ENCODE results near the gene DPP10.
"Not testable (repeated sequence)": the region's sequence is repeated elsewhere in the genome, so short reads cannot be mapped to it uniquely, and the experiment has no call there.

DPP10 gene

GRCh38 chr2:114507744-114508143 lies 65.3 kb downstream of the DPP10 start:
- DNase-seq (ENCODE audit: low read depth in 2 of 2, low spot score in 1 of 2): no peak

DNA sequence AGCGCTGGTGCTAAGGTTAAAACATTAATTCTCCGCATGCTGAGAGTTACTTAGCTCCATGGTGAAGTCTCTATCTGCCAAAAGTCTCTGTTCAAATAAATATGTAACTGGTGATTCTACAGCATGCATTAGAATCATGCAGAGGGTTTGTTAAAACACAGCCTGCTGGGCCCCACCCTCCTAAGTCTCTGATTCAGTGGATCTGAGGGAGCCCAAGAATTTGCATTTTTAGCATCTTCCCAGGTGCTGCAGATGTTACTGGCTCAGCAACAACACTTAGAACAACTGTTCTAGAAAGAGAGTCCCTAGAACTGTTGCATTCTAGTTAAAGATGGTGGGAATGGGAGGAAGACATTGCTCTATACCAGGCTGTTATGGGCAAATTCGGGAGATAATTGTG lies 73.4 kb downstream of the DPP10 start:
- no peak for DNase-seq (ENCODE audit: low read depth in 2 of 2, low spot score in 1 of 2)

DNA sequence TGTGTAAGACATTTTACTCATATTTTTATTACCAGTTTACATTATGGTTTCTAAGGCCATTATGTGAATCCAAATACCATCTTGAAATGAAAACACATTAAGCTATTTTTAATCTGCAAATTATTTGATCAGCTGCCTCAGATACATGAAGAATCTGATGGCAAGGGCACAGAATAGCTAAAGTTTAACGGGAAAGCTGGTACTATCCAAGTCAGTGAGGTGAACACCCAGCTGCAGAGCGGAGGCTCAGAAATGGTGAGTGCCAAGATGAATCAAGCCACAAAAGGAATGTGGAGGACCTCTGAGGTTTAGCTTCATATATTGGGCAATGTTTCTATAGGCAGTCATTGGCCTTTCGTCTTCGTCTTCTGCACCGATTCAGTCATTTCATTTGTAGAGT lies 75.1 kb downstream of the DPP10 start:
- no peak for DNase-seq (ENCODE audit: low read depth in 2 of 2, low spot score in 1 of 2)

DNA sequence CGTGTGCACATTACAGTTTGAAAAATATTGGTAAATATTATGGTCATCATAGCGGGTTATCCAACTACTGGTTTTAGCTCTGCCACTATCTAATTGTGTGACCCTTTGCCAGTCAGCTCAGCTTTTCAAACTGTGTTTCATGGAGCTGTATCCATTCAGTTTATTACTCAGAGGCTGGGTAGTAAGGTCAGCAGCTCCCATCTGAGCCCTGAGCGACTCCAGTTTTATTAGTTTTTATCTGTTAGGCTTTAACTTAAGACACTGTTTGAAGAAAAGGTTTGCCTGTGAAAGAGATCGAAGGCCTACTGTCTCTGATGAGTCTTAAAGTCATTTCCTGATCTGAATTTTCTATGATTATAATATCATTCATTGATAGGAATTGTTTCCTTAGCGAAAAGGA lies 76.3 kb downstream of the DPP10 start:
- DNase-seq (ENCODE audit: low read depth in 2 of 2, low spot score in 1 of 2): no peak

- DNase-seq (ENCODE audit: low read depth in 2 of 2, low spot score in 1 of 2): not testable (repeated sequence)
These were observed 80.2 kb downstream of the DPP10 start for GRCh38 chr2:114522612-114523011.

- no peak for DNase-seq (ENCODE audit: low read depth in 2 of 2, low spot score in 1 of 2)
These were observed 83.5 kb downstream of the DPP10 start for GRCh38 chr2:114525955-114526354.

DNA sequence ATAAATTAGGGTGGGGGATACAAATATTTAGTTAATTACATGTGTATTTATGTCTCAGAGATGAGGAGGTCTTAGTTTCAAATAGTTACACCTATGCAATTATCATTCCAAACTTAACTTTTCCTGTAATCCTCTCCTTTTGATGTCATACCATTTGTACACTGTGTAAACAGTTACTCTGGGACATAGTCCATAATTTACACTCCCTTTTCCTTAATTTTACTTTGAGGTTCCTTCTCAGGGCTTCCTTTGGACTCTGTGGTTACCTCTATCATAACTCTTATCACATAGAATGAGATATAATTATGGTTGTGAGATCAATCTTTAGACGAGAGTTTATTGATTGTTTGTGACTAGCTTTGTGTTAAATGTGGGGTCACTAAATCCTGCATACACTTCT lies 84.4 kb downstream of the DPP10 start:
- DNase-seq (ENCODE audit: low read depth in 2 of 2, low spot score in 1 of 2): no peak

- DNase-seq (ENCODE audit: low read depth in 2 of 2, low spot score in 1 of 2): no peak
These were observed 85.0 kb downstream of the DPP10 start for GRCh38 chr2:114527330-114527983.

- no peak for DNase-seq (ENCODE audit: low read depth in 2 of 2, low spot score in 1 of 2)
These were observed 92.0 kb downstream of the DPP10 start for GRCh38 chr2:114534116-114535084.

- no peak for DNase-seq (ENCODE audit: low read depth in 2 of 2, low spot score in 1 of 2)
These were observed 95.3 kb downstream of the DPP10 start for GRCh38 chr2:114537777-114538176.

- DNase-seq (ENCODE audit: low read depth in 2 of 2, low spot score in 1 of 2): no peak
These were observed 100.3 kb downstream of the DPP10 start for GRCh38 chr2:114542695-114543094.

DNA sequence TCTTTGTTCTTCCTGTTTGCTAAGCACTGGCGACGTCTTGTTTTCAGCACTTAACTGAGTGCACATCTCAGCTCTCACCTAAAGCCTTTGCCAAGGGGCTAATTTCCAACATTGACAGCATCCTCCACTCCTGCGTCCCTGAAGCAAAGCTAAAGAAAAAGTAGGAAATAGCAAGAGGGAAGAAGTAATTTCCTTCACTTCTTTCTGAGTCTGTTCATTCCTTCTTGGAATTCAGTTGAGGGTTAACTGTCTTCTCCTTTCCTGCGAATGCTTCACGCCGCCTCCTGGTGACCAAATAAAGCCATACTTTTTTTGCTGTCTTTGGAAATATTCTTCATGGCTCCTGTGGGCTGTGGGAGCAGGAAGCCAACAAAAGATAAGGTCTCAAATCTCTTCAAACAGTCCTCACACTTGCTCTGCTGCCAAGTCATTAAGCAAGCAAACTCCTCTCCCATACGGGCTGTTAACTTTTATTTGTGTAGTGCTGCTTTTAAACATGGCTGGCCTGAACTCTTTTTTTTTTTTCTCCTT lies 100.9 kb downstream of the DPP10 start:
- DNase-seq (ENCODE audit: low read depth in 2 of 2, low spot score in 1 of 2): no peak

GRCh38 chr2:114545052-114545451 lies 102.6 kb downstream of the DPP10 start:
- DNase-seq (ENCODE audit: low read depth in 2 of 2, low spot score in 1 of 2): no peak

DNA sequence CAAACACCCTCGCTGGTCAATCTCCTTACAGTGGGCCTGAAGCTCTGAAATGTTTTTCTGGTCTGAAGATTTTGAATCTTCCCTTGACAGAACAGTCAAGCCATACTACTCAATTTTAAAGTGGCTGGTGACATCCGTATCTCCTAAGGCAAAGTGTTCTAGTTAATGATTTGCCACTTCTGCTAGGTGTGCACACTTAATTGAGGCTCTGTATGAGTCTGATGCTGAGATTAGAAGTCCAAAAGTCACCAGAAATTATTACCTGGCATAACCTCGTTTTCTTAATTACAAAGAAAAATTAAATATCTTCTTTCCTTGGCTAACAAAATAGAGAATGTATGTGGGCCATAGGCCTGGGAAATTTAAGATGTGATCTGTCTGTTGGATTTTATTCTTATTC lies 104.1 kb downstream of the DPP10 start:
- DNase-seq (ENCODE audit: low read depth in 2 of 2, low spot score in 1 of 2): no peak

DNA sequence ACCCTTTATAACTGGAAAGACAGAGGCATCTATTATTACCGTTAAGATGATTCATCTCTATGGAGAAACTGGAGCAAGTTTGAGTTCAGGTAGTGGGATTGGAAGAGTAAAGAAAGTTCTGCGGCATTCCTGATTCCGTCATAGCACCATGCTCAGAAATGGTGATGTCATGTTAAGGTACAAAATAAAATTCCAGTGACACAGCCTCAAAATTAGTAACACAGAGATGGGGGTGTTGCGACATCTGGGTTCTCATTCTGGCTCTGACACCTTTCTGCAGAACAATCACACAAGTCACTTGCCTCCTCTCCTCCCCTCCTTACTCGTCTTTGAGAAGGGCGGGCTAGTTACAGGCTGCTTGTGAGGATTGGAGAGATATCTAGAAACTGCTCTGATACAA lies 105.7 kb downstream of the DPP10 start:
- DNase-seq (ENCODE audit: low read depth in 2 of 2, low spot score in 1 of 2): no peak

GRCh38 chr2:114550364-114550763 lies 107.9 kb downstream of the DPP10 start:
- DNase-seq (ENCODE audit: low read depth in 2 of 2, low spot score in 1 of 2): no peak

DNA sequence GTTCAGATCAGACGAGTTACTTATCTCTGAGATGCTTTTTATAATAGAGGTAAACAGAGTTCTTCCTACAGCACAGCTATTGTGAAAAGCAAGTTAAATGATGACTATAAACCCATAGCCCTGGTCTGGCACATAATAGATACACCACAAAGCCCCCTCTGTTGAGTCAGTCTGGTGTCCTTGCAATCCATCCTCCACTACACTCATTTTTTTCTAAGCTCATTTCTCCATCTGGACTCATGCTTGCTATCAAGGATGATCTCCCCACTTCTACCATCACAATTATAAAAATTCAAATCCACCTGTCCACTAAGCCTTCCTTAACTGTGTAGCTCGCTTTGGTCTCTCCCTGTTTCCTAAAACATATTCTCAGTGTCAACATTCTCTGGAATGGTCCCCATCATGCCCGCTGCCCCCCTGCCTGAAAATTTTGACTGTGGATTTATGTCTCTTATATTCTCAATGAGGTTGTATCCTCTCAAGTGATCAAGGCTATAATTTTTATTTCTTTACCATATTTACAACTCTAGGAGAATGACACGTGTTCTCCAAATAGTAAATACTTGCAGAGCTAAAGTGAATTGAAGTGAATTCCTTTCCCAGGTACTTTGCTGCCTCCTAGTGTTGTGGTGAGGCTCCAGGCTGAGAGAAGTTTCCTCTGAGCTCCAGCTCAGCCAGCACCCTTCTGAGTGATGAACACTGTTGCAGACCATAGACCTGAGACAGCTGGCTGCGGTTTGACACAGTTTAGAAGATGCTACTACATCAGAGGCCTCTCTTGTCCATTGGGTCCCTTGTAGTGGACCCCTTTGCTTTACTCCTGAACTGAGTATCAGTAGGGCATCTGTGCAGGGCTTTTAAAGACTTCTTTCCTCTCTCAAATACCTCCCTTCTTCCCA lies 108.7 kb downstream of the DPP10 start:
- no peak for DNase-seq (ENCODE audit: low read depth in 2 of 2, low spot score in 1 of 2)

DNA sequence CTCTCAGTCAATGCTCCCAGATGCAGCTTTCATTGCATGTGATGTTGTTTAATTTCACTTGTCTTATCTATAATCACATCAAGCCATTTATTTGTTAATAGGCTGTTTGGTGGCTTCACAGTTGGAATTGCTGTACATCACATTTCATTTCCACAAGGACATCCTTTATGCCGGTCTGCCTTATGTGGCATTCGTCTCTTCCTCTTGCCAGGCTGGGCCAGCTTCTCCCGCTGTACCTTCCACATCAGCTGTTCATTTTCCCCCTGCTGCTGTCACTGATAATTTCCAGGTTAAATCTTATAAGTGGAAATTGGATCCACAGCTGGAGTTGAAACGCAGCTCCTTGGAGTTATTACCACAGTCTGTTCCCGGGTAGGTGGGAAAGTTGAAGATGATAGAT lies 110.6 kb downstream of the DPP10 start:
- no peak for DNase-seq (ENCODE audit: low read depth in 2 of 2, low spot score in 1 of 2)

GRCh38 chr2:114569166-114569565 lies 126.7 kb downstream of the DPP10 start:
- DNase-seq (ENCODE audit: low read depth in 2 of 2, low spot score in 1 of 2): no peak

- no peak for DNase-seq (ENCODE audit: low read depth in 2 of 2, low spot score in 1 of 2)
These were observed 135.2 kb downstream of the DPP10 start for GRCh38 chr2:114577657-114578056.

DNA sequence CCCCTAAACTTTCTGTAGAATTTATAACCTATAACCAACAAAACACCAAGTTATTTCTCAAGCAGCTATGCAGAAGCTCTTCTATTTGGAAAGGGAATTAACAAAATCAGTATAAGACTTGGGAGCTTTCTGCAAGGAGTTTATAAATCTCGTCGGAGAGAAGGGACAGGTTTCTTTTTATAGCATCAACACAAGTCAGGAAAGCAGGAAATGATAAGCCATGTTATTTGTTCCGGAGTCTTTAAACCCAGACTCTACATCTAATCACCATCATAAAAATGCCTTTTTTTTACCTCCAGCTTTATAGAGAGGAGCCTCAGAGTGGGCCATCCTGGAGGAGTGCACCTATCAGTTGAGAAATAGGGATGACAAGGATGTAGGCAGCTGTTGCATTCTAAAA lies 137.1 kb downstream of the DPP10 start:
- DNase-seq (ENCODE audit: low read depth in 2 of 2, low spot score in 1 of 2): no peak
